H1 (cell line): Measurements from ENCODE around the gene DNM2. TPM values are rescaled to one million over a fixed set of nuclear protein-coding genes. Genes with fewer than 3 reads are reported as not detected.

ENCODE experiments used
- CTCF ChIA-PET: fragments of 300-600 bp; sonication (Branson Sonifier 250); formaldehyde crosslinking; loops from one replicate; lab custom pipeline; 2021; ENCODE audit not compliant: partially characterized antibody; lab: Charles Lee
- POLR2A ChIA-PET: fragments of 300-600 bp; sonication (Branson Sonifier 250); formaldehyde crosslinking; loops from one replicate; lab custom pipeline; 2021; ENCODE audit warnings: inconsistent platforms; ENCODE audit not compliant: partially characterized antibody; lab: Charles Lee
- DNase-seq, 2 experiments: peaks; one replicate each; pipeline versions ENCODE4 v3.0.0 to v3.0.0-alpha.2; 2010 to 2022; ENCODE audit warnings: low spot score in 2 of 2, low read depth in 1 of 2, mixed read lengths in 1 of 2
- FAIRE-seq: peaks from 2 replicates; lab custom pipeline; 2011; peaks lifted over from hg19 to GRCh38; lab: Jason Lieb, UNC
- H2AFZ ChIP-seq: 2 replicates; pipeline ENCODE4 v1.8.1; 2012; ENCODE audit warnings: low read length, inconsistent platforms
- H2AK5ac ChIP-seq: 2 replicates; pipeline ENCODE4 v1.6.1; 2013; ENCODE audit warnings: low read depth, low read length
- H2BK120ac ChIP-seq: replicated peaks from 2 replicates; pipeline ENCODE3; 2013; ENCODE audit warnings: low read depth, low read length, inconsistent platforms
- H2BK12ac ChIP-seq: 2 replicates; pipeline ENCODE4 v1.6.1; 2013; ENCODE audit warnings: low read depth, low read length
- H2BK15ac ChIP-seq: 2 replicates; pipeline ENCODE4 v1.6.1; 2013; ENCODE audit warnings: low read length
- H2BK20ac ChIP-seq: 2 replicates; pipeline ENCODE4 v1.6.1; 2013; ENCODE audit warnings: low read length
- H2BK5ac ChIP-seq: 2 replicates; pipeline ENCODE4 v1.6.1; 2013; ENCODE audit warnings: low read depth, low read length
- H3K14ac ChIP-seq: 2 replicates; pipeline ENCODE4 v1.6.1; 2013; ENCODE audit warnings: inconsistent platforms; ENCODE audit not compliant: insufficient read length
- H3K18ac ChIP-seq: 2 replicates; pipeline ENCODE4 v1.6.1; 2013; ENCODE audit warnings: low read length; ENCODE audit errors: extremely low read depth
- H3K23ac ChIP-seq: 2 replicates; pipeline ENCODE4 v1.6.1; 2013; ENCODE audit warnings: inconsistent platforms; ENCODE audit not compliant: insufficient read length
- H3K23me2 ChIP-seq: 2 replicates; pipeline ENCODE4 v1.6.1; 2013; ENCODE audit warnings: low read depth, low read length
- H3K27ac ChIP-seq: 2 replicates; pipeline ENCODE4 v1.6.1; 2011; ENCODE audit warnings: low read depth, low read length, inconsistent platforms
- H3K27me3 ChIP-seq, 4 experiments: replicated peaks in 1 of 4; 1 replicate in 1 of 4; 2 replicates in 3 of 4; pipeline versions ENCODE4 v1.6.1 to v1.8.1; 2011 to 2013; ENCODE audit warnings: low read length in 3 of 4, mild to moderate bottlenecking in 3 of 4, inconsistent platforms in 2 of 4, mixed read lengths in 2 of 4, moderate library complexity in 1 of 4; ENCODE audit not compliant: control insufficient read depth in 3 of 4, insufficient read depth in 3 of 4; ENCODE audit errors: extremely low read depth in 1 of 4
- H3K36me3 ChIP-seq, 4 experiments: 2 replicates each; pipeline versions ENCODE4 v1.6.1 to v1.8.1; 2011 to 2013; ENCODE audit warnings: mild to moderate bottlenecking in 4 of 4, low read length in 3 of 4, moderate library complexity in 2 of 4, control low read depth in 1 of 4, inconsistent platforms in 1 of 4; ENCODE audit not compliant: insufficient read depth in 4 of 4, control insufficient read depth in 2 of 4
- H3K4ac ChIP-seq: replicated peaks from 2 replicates; pipeline ENCODE3; 2013; ENCODE audit warnings: low read length, low read depth, mixed read lengths, inconsistent platforms; ENCODE audit not compliant: insufficient read length
- H3K4me1 ChIP-seq, 4 experiments: replicated peaks in 1 of 4; 1 replicate in 1 of 4; 2 replicates in 3 of 4; pipeline versions ENCODE4 v1.6.1 to v1.8.1; 2011 to 2013; ENCODE audit warnings: low read length in 3 of 4, inconsistent platforms in 2 of 4, mixed read lengths in 1 of 4; ENCODE audit not compliant: insufficient read depth in 4 of 4, control insufficient read depth in 3 of 4
- H3K4me2 ChIP-seq, 2 experiments: 2 replicates each; pipeline versions ENCODE4 v1.6.1 to v1.8.1; 2011 to 2013; ENCODE audit warnings: low read depth in 2 of 2, low read length in 2 of 2, control low read depth in 1 of 2, inconsistent platforms in 1 of 2, mild to moderate bottlenecking in 1 of 2; ENCODE audit not compliant: insufficient read depth in 1 of 2
- H3K4me3 ChIP-seq, 4 experiments: fragments of 200-600, 300-600 bp in 1 of 4; sonication (generic), shearing (Covaris generic), sonication (Bioruptor Twin) in 1 of 4; 2 replicates each; pipeline versions ENCODE4 v1.5.1 to v1.8.1; 2011 to 2016; ENCODE audit warnings: low read length in 4 of 4, low read depth in 3 of 4, control low read depth in 2 of 4, inconsistent platforms in 2 of 4, mild to moderate bottlenecking in 2 of 4, mixed read lengths in 1 of 4, moderate library complexity in 1 of 4; ENCODE audit not compliant: insufficient read depth in 2 of 4; ENCODE audit errors: extremely low read depth in 1 of 4
- H3K56ac ChIP-seq: replicated peaks from 2 replicates; pipeline ENCODE3; 2013; ENCODE audit warnings: low read depth, mild to moderate bottlenecking, mixed read lengths, low read length, inconsistent platforms; ENCODE audit not compliant: insufficient read length
- H3K79me1 ChIP-seq: 2 replicates; pipeline ENCODE4 v1.6.1; 2013; ENCODE audit warnings: low read depth, low read length, control low read depth
- H3K79me2 ChIP-seq, 2 experiments: 2 replicates each; pipeline versions ENCODE4 v1.6.1 to v1.8.1; 2012 to 2013; ENCODE audit warnings: low read length in 2 of 2, mild to moderate bottlenecking in 2 of 2, inconsistent platforms in 1 of 2; ENCODE audit not compliant: insufficient read depth in 2 of 2, control insufficient read depth in 1 of 2
- H3K9ac ChIP-seq, 4 experiments: replicated peaks in 1 of 4; 1 replicate in 1 of 4; 2 replicates in 3 of 4; pipeline versions ENCODE4 v1.6.1 to v1.8.1; 2011 to 2013; ENCODE audit warnings: low read depth in 3 of 4, low read length in 3 of 4, control low read depth in 2 of 4, mild to moderate bottlenecking in 2 of 4, moderate library complexity in 2 of 4, inconsistent platforms in 1 of 4; ENCODE audit errors: extremely low read depth in 1 of 4
- H3K9me3 ChIP-seq, 2 experiments: 2 replicates each; pipeline versions ENCODE4 v1.6.1 to v1.8.1; 2012 to 2013; ENCODE audit warnings: mild to moderate bottlenecking in 2 of 2, moderate library complexity in 2 of 2, control low read depth in 1 of 2, inconsistent platforms in 1 of 2, low read depth in 1 of 2, low read length in 1 of 2, mixed read lengths in 1 of 2; ENCODE audit not compliant: insufficient read depth in 2 of 2
- H4K20me1 ChIP-seq, 2 experiments: replicated peaks in 1 of 2; 2 replicates each; pipeline versions ENCODE3 to v1.8.1; 2011 to 2013; ENCODE audit warnings: inconsistent platforms in 2 of 2, low read length in 2 of 2, mild to moderate bottlenecking in 1 of 2; ENCODE audit not compliant: insufficient read depth in 2 of 2, control insufficient read depth in 1 of 2
- H4K5ac ChIP-seq: 2 replicates; pipeline ENCODE4 v1.6.1; 2013; ENCODE audit warnings: low read length, low read depth, mixed read lengths, inconsistent platforms; ENCODE audit not compliant: insufficient read length
- H4K8ac ChIP-seq: 2 replicates; pipeline ENCODE4 v1.8.0; 2013; ENCODE audit warnings: mild to moderate bottlenecking, moderate library complexity, low read length, inconsistent platforms; ENCODE audit not compliant: insufficient read depth; ENCODE audit errors: extremely low read depth
- H4K91ac ChIP-seq: replicated peaks from 2 replicates; pipeline ENCODE3; 2013; ENCODE audit warnings: low read length, mixed read lengths, inconsistent platforms; ENCODE audit not compliant: insufficient read length
- CEBPB ChIP-seq: IDR thresholded peaks from 2 replicates; pipeline ENCODE4 v1.6.1; 2012; ENCODE audit warnings: low read depth, low read length
- WGBS, 2 experiments: shearing (Covaris generic) in 1 of 2; methylation state at CpG; one replicate each; pipeline versions ENCODE4 v1.1.6 to v1.1.7; 2013 to 2015; ENCODE audit warnings: low lambda C conversion rate in 2 of 2, mixed read lengths in 2 of 2, inconsistent platforms in 1 of 2, low coverage in 1 of 2, missing lambda C conversion rate in 1 of 2; ENCODE audit not compliant: insufficient replicate concordance in 2 of 2, insufficient coverage in 1 of 2, insufficient read length in 1 of 2; ENCODE audit errors: extremely low coverage in 1 of 2, missing lambda C conversion rate in 1 of 2; 5-methylcytosine and 5-hydroxymethylcytosine counted together
- polyA plus RNA-seq, 7 experiments: library from polyadenylated mRNA; depleted of rRNA in 3 of 7; stranded (reverse) in 5 of 7; unstranded in 2 of 7; fragments of >200 nt in 5 of 7; fragments of 200-250 nt in 2 of 7; gene quantifications; 1 replicate in 5 of 7; 2 replicates in 1 of 7; 4 replicates in 1 of 7; pipeline versions ENCODE4 v1.2.1 to v1.2.3, GENCODE V29; 2011 to 2013; ENCODE audit warnings: missing spikeins in 2 of 7, mixed read lengths in 2 of 7
- total RNA-seq: library from RNA; stranded (reverse); fragmentation: NEBNext Ultra II Directional; extraction: Animal tissue kit (Norgen Biotek cat#: 25700); gene quantifications from 2 replicates; pipeline ENCODE4 v1.2.1, GENCODE V29; 2021
- TF ChIP-seq, protein P1 (sequence below): IDR thresholded peaks from 2 replicates; pipeline ENCODE4 v1.6.1; 2012; ENCODE audit warnings: inconsistent platforms

The DNM2 gene
- total and polyA plus RNA-seq, 2 of the 8 experiments (the other 6 are each of a cell fraction or from before 2014, with no cell fraction given), result 61.9 to 120 TPM

DNA sequence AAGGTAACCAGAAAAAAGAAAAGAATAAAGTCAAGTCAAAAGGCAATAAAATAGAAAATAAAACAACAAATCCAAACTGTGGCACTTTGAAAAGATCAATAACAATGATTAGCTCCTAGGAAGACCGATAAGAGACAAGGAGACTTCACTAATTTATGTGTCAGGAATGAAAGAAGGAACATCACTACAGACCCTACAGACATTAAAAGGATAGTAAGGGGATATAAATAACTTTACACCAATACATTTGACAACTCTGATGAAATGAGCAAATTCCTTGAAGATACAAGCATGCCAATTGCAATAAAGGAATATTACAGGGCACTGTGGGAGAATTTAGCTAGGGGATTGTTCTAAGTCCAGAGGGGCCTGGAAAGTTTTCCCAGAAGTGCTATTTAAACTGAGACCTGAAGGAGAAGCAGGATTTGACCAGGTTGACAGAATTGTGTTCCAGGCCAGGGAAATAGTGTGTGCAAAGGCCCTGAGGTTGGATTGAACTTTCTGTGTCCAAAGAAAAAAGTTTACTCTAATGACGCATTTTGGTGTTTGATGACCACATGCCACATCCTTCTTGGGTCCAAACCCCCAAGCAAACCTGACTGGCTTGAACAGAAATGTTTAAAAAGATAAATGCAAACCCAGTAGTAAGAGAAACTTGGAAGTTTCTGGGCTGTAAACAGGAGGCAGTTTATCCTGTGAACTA lies 128.8 kb downstream of the DNM2 start:
- Histone ChIP-seq H3K14ac (no peak overlapping the region), H3K36me3 (no peaks in the 10 kb centered on the region), H3K79me2 (no peaks in the 10 kb centered on the region), H4K91ac (no peak overlapping the region), H2BK15ac (no peak overlapping the region), H3K4me2 (no peak overlapping the region), H3K18ac (no peak overlapping the region), H2BK120ac (no peak overlapping the region), H3K23me2 (no peaks in the 10 kb centered on the region), H3K27me3 (no peaks in the 10 kb centered on the region), H3K79me1 (no peaks in the 10 kb centered on the region), H4K8ac (no peak overlapping the region), H3K23ac (no peak overlapping the region), H2BK12ac (no peak overlapping the region), H3K9ac (no peak overlapping the region), H3K27ac (no peak overlapping the region), H2AFZ (no peak overlapping the region), H3K56ac (no peak overlapping the region), H4K5ac (no peak overlapping the region), H3K9me3 (no peaks in the 10 kb centered on the region), H2AK5ac (no peak overlapping the region), H3K4me1 (no peaks in the 10 kb centered on the region), H3K4me3 (no peak overlapping the region), H2BK20ac (no peak overlapping the region), H2BK5ac (no peak overlapping the region), H4K20me1 (no peaks in the 10 kb centered on the region), H3K4ac (no peak overlapping the region)
- DNase-seq (no peak), FAIRE-seq (no peak)
- POLR2A ChIA-PET, result interaction anchor here (0.8 to 2.0 kb wide), 3 partner anchors 10 to 14 kb away, joined by 3 to 11 read pairs (median 3); partner anchors contain the start of gene TMED1
- TF ChIP-seq CEBPB, result no peak
- TF ChIP-seq, protein P1, sequence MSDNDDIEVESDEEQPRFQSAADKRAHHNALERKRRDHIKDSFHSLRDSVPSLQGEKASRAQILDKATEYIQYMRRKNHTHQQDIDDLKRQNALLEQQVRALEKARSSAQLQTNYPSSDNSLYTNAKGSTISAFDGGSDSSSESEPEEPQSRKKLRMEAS, result no peak
- CTCF ChIA-PET, result interaction anchor here (0.8 to 21.2 kb wide), 3 partner anchors 10 to 19 kb away, joined by 3 to 249 read pairs (median 76); no protein-coding TSS in a partner anchor
- 84% methylated on average over 2 of the region's 2 CpGs; no CpG with 5 or more reads in 1 of the 2 experiments for WGBS, 2 experiments
